Astrocyte of the spinal cord (primary cell): ENCODE data around the gene NLGN1.

Experiments
- DNase-seq: peaks from one replicate; pipeline ENCODE4 v3.0.0; 2011; ENCODE audit warnings: low read depth, low spot score
- H3K4me3 ChIP-seq: 2 replicates; pipeline ENCODE4 v1.5.1; 2011; ENCODE audit warnings: low read depth, mild to moderate bottlenecking, low read length, moderate library complexity
- in situ Hi-C: cut with HindIII; loops from 2 replicates; pipeline ENCODE4 v1.10.0; 2017; ENCODE audit warnings: low sequenced_read_pairs
- TF ChIP-seq, protein P1 (sequence below): IDR thresholded peaks from 2 replicates; pipeline ENCODE4 v1.5.1; 2012; ENCODE audit warnings: low read depth, mild to moderate bottlenecking, low read length, inconsistent platforms

NLGN1 gene

DNA sequence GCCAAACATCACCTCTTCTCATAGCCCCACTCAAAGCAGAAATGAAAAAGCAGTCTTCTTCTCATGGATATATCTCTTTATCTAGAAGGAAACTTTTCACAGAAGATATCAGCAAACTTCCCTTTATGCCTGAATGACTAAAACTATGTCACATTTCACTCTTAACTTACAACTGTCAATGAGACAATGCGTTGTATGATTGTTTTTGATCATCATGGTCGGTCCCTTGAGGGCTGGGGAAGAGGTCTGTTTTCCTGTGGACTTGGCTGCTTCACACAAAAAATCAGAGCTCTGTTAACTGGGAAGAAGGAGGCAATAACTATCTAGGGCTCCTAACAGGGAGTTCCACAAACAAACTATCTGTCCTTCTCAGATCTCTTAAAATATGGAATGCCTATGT, 5.1 kb downstream of the NLGN1 start:
- DNase-seq: no peak
- TF ChIP-seq, protein P1, sequence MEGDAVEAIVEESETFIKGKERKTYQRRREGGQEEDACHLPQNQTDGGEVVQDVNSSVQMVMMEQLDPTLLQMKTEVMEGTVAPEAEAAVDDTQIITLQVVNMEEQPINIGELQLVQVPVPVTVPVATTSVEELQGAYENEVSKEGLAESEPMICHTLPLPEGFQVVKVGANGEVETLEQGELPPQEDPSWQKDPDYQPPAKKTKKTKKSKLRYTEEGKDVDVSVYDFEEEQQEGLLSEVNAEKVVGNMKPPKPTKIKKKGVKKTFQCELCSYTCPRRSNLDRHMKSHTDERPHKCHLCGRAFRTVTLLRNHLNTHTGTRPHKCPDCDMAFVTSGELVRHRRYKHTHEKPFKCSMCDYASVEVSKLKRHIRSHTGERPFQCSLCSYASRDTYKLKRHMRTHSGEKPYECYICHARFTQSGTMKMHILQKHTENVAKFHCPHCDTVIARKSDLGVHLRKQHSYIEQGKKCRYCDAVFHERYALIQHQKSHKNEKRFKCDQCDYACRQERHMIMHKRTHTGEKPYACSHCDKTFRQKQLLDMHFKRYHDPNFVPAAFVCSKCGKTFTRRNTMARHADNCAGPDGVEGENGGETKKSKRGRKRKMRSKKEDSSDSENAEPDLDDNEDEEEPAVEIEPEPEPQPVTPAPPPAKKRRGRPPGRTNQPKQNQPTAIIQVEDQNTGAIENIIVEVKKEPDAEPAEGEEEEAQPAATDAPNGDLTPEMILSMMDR: no peak
- in situ Hi-C loops: no loop called here

GRCh38 chr3:173403376-173403775, 5.8 kb downstream of the NLGN1 start:
- no peak for DNase-seq
- in situ Hi-C loops: no loop called here
- H3K4me3 ChIP-seq: no peak overlapping the region
- TF ChIP-seq, protein P1: no peak

More for the DNA sequence above, 5.1 kb downstream of the NLGN1 start:
- H3K4me3 ChIP-seq: no peak overlapping the region

DNA sequence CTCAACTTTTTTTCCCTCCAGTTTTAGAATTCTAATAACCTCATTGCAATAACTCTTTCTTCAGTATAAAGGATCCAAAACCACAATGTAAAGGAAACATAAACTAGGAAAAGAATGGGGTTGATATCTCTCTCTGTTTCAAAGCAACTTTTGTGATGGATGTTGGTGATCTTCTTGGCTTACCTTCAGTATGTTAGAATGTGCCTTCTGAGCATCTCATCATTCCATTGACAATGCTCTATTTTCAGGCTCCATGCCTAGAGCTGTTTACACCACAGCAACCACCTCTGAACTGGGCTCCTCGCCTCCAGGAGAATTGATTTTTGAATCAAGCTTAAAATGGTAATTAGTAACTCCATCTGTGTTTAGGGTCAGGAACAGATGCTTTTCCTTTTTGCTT, 6.6 kb downstream of the NLGN1 start:
- DNase-seq: no peak
- H3K4me3 ChIP-seq: no peak overlapping the region
- in situ Hi-C loops: no loop called here
- TF ChIP-seq, protein P1: no peak

DNA sequence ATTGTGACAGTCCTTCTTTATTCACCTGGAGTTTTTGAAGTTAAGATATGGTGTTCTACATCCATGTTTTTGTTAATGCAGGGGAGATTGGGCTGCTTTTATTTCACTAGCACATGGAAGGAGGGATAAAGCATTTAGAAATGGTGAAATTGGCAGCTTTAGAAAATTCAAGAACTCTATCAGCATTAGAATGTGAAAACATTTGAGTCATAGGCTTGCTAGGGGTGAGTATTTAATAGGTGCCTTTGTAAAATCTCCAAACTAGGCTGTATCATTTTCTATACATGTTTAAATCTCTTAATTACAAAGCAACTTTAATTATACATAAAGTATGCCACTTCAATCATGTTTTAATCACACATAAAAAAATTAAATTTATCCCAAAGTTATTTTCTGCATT, 12.9 kb downstream of the NLGN1 start:
- H3K4me3 ChIP-seq: no peak overlapping the region
- in situ Hi-C loops: no loop called here
- TF ChIP-seq, protein P1: no peak
- no peak for DNase-seq

GRCh38 chr3:173410849-173411248, 13.3 kb downstream of the NLGN1 start:
- TF ChIP-seq, protein P1: no peak
- no peak overlapping the region for H3K4me3 ChIP-seq
- in situ Hi-C loops: no loop called here
- DNase-seq: no peak

- DNase-seq: peak; percentile 70
These were observed 13.9 kb downstream of the NLGN1 start for GRCh38 chr3:173411375-173411973.

More at GRCh38 chr3:173411375-173411973, 13.9 kb downstream of the NLGN1 start:
- in situ Hi-C loops: no loop called here
- no peak overlapping the region for H3K4me3 ChIP-seq
- TF ChIP-seq, protein P1: peak; percentile 41
